C1 segment of cervical spinal cord (tissue), 14 donors: ENCODE results near the gene TUBGCP5.

Experiments used
- DNase-seq, 14 donors: peaks; one replicate each; lab custom pipeline; 2025; lab: John Stamatoyannopoulos, UW

Gene TUBGCP5

DNA sequence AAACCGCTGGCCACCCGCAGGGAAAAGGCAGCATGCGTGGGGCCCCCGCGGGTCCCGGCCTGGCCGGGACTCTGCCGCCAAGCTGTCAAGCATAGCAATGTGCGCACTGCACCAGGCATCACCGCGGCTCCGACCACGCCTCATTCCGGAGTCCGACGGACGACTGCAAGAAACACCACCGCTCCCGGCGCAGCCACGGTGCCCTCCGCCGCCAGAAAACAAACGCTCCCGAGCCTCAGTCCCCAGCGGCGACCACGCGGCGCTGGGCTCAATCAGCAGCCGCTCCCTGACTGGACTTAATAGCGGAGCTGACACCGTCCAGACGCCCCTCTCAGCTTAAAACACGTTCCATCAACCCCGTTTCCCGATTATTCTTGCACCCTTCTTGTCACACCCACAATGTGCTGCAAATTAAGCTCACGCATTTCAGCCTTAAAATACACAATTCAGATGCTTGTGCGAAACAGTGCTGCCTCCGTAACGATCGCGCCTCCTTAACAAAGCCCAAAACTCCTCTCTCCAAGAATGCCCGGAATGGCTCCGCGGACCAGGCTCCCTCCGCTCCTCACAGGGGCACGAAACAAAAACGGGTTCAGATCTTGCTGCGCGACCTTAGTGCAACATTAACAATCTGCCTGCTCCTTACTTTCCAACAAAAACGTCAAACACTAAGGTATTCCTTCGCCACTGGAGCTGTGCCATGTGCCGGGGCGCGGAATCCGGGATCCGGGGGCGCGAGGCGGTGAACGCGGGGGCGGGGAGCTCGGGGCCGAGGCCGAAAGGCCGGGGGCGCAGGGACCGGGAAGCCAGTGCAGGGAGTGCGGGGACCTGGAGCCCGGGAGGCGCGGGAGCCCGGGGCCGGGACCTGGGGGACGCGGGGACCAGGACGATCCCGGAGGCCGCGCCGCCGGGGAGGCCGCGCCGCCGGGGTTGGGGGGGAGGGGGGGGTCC is 59.9 kb downstream of the TUBGCP5 start:
- DNase-seq: peak in 5 of 14 donors; percentile 2 to 51 (median 28)

DNA sequence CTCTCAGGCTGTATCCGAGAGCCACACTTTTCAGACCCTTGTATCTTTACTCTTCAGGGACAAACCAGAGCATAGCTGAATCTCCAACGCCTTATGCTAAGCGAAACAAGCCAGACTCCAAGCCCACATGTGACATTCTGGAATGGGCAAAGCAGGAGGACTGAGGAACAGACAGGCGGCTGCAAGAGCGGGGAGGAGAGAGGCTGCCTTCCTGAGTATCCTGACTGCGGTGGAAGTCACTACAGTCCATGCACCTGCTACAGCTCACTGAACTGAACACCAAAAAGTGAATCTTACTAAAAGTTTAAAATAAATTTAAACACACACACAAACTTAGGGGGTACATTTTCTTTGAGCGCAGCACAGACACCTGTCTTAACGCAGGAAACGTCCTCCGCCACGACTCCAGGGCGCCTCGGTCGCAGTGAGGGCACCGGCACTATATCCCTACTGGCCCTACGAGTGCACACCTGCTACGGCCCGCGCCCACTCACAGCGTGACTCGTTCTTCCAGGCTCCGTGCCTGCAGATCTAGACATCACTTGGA is 60.6 kb downstream of the TUBGCP5 start:
- no peak for DNase-seq

DNA sequence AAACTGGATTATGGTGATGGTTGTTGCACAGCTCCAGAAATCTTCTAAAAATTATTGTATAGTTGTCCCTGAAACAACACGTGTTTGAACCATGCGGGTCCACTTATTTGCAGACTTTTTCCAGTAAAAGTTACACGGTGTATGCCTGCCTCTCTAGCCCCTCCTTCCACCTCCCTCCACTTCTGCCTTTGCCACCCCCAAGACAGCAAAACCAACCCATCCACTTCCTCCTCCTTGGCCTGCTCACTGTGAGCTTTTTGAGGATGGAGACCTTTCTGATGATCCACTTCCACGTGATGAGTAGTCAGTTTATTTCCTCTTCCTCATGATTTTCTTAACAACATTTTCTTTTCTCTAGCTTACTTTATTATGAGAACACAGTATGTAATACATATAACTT is 64.6 kb downstream of the TUBGCP5 start:
- DNase-seq: peak in 1 of 14 donors; percentile 24

DNA sequence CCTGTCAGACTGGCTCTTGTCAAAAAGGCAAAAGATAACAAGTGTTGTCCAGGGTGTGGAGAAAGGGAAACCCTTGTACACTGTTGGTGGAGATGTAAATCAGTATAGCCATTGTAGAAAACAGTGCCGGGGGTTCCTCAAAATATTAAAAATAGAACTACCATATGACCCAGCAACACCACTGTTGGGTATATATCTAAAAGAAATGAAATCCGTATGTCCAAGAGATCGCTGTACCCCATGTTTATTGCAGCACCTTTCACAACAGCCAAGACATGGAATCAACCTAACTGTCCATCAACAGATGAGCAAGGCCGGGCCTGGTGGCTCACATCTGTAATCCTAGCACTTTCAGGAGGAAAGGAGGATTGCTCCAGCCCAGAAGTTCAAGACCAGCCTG is 65.4 kb downstream of the TUBGCP5 start:
- DNase-seq: no peak

GRCh38 chr15:22973286-22973685 is 66.1 kb downstream of the TUBGCP5 start:
- peak in 1 of 14 donors; percentile 43 for DNase-seq

DNA sequence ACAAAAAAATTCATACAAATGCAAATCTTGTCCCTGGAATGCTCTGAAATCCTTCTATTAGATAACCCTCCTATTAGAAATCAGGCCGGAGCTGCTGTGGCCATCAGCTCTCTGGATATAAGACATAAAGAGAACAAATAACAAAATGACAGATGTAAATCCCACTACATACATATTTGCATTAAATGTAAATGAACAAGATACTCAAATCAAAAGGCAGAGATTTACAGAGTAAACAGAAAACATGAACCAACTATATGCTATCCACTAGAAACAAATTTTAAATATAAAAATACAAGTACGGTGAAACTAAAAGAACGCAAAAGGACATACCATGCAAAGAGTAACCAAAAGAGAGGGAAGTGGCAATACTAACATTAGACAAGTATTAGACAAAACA is 69.9 kb downstream of the TUBGCP5 start:
- DNase-seq: no peak

DNA sequence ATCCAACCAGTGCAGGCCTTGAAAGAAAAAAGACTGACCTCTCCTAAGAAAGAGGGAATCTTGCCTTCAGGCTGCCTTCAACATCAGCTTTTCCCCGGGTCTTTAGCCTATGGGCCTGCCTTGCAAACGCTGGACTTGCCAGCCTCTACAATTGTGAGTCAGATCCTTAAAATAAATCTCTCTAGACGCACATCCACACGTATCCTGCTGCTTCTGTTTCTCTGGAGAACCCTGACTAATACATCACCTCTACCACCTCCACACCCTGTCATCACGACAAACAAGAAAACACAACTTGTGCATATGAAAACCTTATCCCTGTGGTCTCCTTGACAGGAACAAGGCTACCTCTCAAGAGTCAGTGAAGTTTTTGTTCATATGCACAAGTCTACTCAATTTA is 71.0 kb downstream of the TUBGCP5 start:
- DNase-seq: no peak

- DNase-seq: no peak
Measured at GRCh38 chr15:22967084-22967770, 72.1 kb downstream of the TUBGCP5 start.

GRCh38 chr15:22966321-22967083 is 72.9 kb downstream of the TUBGCP5 start:
- no peak for DNase-seq

GRCh38 chr15:22963641-22964040 is 75.7 kb downstream of the TUBGCP5 start:
- no peak for DNase-seq

DNA sequence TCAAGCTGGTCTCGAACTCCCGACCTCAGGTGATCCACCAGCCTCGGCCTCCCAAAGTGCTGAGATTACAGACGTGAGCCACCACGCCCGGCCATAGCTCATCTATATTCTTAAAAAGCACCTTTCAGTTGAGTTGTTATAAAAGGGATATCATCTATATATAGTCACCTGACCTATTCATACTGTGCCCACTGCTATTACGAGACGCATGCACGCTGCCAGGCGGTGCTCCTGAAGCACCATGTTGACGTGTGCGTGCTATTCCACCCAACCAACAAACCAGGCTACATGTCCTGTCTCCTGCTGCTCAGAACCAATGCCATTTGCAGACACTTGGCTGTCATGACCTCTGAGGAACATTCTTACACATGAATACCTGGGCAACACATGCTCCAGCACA is 76.8 kb downstream of the TUBGCP5 start:
- DNase-seq: no peak

DNA sequence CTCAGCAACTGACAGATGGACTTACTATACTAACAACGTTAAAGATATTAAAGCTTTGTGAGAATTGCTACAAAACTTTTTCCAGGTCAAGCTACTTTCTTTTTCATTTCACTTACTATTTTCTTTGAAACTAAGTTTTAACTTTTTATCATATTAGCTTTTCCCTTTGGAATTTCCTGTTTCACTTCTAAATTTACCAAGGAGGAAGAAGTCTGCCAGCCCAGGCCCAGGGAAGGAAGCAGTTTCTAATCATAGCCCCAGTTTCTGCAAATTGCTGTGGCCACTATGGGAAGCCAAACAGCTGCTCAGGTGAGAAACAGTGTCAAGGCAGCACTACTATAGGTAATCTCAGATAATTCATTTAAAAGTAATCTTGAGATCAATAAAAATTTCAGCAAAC is 77.6 kb downstream of the TUBGCP5 start:
- DNase-seq: no peak

DNA sequence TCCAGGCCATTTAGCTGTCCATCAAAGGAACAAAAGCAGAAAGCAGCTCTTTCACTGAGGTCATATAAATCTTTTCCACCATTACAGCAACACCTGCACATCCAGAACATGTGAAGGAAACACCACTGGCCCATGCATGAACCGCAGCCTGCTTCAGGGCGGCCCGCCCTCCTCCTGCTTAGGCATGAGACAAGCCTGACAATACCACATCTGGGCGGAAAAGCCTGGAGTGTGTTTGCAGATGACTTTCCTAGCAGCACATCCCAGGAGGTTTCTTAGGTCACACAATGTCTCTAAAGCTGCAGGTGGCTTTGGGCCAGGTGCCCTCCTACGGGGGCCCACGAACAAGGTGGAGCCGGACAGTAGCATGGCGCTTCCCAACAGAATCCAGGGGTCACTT is 78.8 kb downstream of the TUBGCP5 start:
- DNase-seq: no peak

GRCh38 chr15:22960126-22960525 is 79.2 kb downstream of the TUBGCP5 start:
- DNase-seq: no peak

DNA sequence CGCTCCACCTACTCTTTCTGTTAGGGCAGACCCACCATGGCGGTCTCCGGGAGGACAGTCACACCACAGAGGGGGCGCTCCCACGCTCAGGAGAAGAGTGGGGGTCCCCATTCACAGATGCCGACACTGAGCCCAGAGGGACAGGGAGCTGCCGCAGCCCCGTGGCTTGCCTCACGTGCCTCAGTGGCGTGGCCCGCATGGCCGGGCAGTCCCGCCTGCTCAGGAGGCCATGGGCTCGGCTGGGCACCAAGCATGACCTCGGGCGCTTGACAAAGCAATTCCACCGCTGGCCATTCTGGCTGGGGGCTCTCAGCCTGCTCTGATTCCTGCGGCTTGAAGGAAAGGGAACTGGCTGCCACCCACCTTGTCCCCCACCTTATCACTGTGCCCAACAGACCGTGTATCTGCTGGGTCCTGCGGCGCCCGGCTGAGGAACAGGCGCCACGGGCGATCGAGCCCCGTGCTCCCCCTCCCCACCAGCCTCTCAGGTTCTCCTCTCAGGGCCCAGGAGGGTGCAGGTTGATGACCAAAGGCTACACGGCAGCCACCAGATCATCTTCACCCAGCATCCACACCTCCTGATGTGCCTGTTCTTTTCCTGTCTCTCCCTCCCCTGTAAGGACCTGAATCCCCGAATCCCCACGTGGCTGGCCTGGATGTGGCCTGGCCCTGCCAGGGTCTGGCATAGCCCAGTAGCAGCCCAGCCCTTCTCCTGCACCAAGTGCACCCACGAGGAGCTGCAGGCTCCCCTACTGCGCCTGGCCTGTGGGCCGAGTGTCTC is 79.9 kb downstream of the TUBGCP5 start:
- DNase-seq: no peak

DNA sequence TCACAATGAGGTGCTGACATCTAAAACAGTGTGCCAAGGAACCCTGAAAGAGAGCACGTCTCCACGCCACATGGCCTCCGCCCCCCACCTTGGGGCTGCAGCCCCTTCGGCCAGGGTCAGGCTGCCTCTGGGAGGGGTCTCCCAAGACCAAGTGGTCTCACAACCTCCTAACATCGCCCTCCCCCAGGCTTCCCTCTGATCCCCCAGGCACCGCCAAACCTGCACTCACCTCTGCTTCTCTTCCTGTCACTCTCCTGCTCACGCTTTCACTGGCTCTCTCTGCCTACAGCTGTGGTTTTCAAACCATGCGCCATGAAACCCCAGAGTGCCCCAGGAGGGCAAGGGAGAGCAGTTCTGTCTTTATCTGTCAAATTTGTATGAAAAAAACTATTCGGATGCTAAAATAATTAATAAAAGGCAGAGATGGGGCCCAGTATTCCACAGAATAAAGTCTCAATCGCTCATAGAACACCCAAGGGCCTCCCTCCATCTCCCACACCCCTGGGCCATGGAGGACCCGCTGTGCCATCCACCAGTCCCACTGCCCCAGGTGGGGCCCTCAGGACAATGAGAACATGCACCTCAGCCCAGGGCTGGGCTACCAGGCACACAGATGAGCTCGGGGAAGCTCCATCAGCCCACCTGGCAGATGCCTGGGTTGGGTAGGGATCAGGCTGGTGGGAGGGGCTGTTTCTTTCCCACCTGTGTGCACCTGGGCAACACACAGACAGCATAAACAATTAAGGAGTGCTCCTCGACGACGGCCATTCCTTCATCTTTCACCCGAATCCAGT is 80.7 kb downstream of the TUBGCP5 start:
- no peak for DNase-seq

- peak in 2 of 14 donors; percentile 50 to 63 for DNase-seq
Measured at GRCh38 chr15:22956978-22957260, 82.5 kb downstream of the TUBGCP5 start.

- peak in 7 of 14 donors; percentile 8 to 67 (median 50) for DNase-seq
Measured at GRCh38 chr15:22956257-22956977, 83.0 kb downstream of the TUBGCP5 start.

DNA sequence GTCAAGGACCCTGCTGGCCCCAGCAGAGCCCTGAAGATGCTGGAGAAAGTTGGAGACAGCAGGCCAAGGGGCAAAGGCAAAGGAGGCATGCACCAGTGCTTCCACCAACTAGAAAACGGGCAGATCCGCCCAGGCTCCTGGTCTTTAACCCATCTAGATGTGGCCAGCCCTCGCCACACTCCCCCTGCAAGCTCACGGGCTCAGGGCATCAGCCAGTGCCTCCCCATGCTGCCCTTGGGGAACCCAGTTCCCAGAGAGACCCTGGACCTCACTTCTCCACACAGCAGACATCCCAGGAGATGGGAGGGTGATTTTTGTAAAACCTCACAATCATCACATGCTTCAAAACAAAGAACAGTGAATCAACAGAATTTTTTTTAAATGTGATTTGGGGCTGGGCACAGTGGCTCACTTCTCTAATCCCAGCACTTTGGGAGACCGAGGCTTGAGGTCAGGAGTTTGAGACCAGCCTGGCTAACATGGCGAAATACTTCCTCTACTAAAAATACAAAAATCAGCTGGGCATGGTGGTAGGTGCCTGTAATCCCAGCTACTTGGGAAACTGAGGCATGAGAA is 83.7 kb downstream of the TUBGCP5 start:
- no peak for DNase-seq
